NB4 (cell line): ENCODE measurements around the gene KCNC4.

Source experiments
- CTCF ChIP-seq: IDR thresholded peaks from one replicate; pipeline ENCODE4 v1.5.1; 2012; ENCODE audit warnings: low read depth, low read length
- POLR2A ChIP-seq: IDR thresholded peaks from 2 replicates; pipeline ENCODE4 v1.6.1; 2011; ENCODE audit warnings: mild to moderate bottlenecking; ENCODE audit not compliant: insufficient read length; ENCODE audit errors: extremely low read depth
- TF ChIP-seq, protein P1 (sequence below): IDR thresholded peaks from 2 replicates; pipeline ENCODE4 v1.6.1; 2011; ENCODE audit warnings: low read depth, low read length

- TF ChIP-seq CTCF (no peak), POLR2A (no peak)
- TF ChIP-seq, protein P1, sequence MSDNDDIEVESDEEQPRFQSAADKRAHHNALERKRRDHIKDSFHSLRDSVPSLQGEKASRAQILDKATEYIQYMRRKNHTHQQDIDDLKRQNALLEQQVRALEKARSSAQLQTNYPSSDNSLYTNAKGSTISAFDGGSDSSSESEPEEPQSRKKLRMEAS, result no peak
Measured at GRCh38 chr1:110197905-110198629, 12.0 kb upstream of the KCNC4 start.
